C4-2B (cell line): Measurements from ENCODE around the gene SKI.

ENCODE experiments used
- ZFX ChIP-seq: fragments of 450-650 bp; IDR thresholded peaks from 2 replicates; pipeline ENCODE4 v1.6.1; 2017
- TF ChIP-seq, protein P1 (sequence below): fragments of 450-650 bp; conservative IDR thresholded peaks from 2 replicates; pipeline ENCODE4 v1.5.1; 2017; ENCODE audit warnings: mild to moderate bottlenecking

DNA sequence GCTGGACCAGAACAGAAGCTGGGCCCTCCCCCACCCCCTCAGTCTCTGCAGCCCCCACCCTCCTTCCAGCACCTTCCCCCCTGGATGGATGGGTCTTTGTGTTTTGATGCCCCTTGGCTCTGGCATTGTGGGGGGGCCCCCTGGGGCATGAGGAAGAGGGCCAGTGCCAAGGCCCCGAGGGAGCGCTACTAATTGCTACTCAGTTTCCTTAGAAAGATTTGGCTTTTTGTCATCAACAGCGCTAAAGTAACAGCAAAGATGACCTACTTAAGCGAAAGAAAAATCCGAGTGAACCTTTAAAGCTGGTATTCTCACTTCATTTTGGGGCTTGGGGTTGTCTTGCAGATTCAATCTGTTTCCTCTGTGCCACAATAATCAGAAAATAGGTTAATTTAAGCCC is 63.5 kb downstream of the SKI start:
- TF ChIP-seq, protein P1, sequence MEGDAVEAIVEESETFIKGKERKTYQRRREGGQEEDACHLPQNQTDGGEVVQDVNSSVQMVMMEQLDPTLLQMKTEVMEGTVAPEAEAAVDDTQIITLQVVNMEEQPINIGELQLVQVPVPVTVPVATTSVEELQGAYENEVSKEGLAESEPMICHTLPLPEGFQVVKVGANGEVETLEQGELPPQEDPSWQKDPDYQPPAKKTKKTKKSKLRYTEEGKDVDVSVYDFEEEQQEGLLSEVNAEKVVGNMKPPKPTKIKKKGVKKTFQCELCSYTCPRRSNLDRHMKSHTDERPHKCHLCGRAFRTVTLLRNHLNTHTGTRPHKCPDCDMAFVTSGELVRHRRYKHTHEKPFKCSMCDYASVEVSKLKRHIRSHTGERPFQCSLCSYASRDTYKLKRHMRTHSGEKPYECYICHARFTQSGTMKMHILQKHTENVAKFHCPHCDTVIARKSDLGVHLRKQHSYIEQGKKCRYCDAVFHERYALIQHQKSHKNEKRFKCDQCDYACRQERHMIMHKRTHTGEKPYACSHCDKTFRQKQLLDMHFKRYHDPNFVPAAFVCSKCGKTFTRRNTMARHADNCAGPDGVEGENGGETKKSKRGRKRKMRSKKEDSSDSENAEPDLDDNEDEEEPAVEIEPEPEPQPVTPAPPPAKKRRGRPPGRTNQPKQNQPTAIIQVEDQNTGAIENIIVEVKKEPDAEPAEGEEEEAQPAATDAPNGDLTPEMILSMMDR: no peak
- no peak for TF ChIP-seq ZFX
